ACC112 (cell line): ENCODE measurements around the gene CCDC88A.
"Not testable (repeated sequence)": the region's sequence is repeated elsewhere in the genome, so short reads cannot be mapped to it uniquely, and the experiment has no call there.

Experiments used
- H2AFZ ChIP-seq: fragments of 200-600 bp; sonication (generic); one replicate; pipeline ENCODE4 v1.6.0; 2017; ENCODE audit warnings: antibody characterized with exemption, low read length; ENCODE audit not compliant: unreplicated experiment
- H3K27ac ChIP-seq: fragments of 200-600 bp; sonication (generic); 2 replicates; pipeline ENCODE4 v1.5.1; 2014; ENCODE audit warnings: low read depth, mild to moderate bottlenecking, antibody characterized with exemption, low read length, moderate library complexity
- H3K27me3 ChIP-seq: fragments of 200-600 bp; sonication (generic); 2 replicates; pipeline ENCODE4 v1.6.1; 2014; ENCODE audit warnings: mild to moderate bottlenecking, antibody characterized with exemption, low read length, moderate library complexity, mixed read lengths; ENCODE audit not compliant: insufficient read depth
- H3K36me3 ChIP-seq: fragments of 200-600 bp; sonication (generic); 2 replicates; pipeline ENCODE4 v1.6.1; 2016; ENCODE audit warnings: mild to moderate bottlenecking, antibody characterized with exemption, low read length, moderate library complexity, mixed read lengths; ENCODE audit not compliant: insufficient read depth
- H3K4me1 ChIP-seq: fragments of 200-600 bp; sonication (generic); one replicate; pipeline ENCODE4 v1.6.1; 2016; ENCODE audit warnings: low read length, mixed read lengths; ENCODE audit not compliant: insufficient read depth, unreplicated experiment, control insufficient read depth
- H3K4me3 ChIP-seq: fragments of 200-600 bp; sonication (generic); 2 replicates; pipeline ENCODE4 v1.5.1; 2014; ENCODE audit warnings: mild to moderate bottlenecking, low read depth, low read length
- H3K79me2 ChIP-seq: fragments of 200-600 bp; sonication (generic); one replicate; pipeline ENCODE4 v1.6.0; 2016; ENCODE audit warnings: low read length; ENCODE audit not compliant: control insufficient read depth, unreplicated experiment, insufficient read depth

Gene CCDC88A

DNA sequence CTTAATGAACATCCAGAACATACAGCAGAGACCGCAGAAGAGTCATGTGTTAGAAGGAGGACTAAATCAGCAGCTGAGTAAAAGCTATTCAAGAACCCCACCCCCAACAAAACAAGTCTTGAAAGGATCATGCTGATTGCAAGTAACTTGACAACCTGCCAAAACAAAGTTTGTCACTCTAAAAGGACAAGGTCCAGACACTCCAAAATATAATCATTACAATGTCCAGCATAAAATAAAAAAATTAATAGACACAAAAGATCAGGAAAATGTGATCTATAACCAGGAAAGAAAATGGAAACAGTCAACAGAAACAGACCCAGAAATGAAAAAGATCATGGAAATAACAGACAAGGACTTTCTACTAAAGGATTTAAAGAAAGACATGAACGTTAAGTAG is 28.5 kb downstream of the CCDC88A start:
- H3K79me2 ChIP-seq = peaks cover 22% of the 10 kb centered on the region
- no peak overlapping the region for H3K4me3 ChIP-seq

DNA sequence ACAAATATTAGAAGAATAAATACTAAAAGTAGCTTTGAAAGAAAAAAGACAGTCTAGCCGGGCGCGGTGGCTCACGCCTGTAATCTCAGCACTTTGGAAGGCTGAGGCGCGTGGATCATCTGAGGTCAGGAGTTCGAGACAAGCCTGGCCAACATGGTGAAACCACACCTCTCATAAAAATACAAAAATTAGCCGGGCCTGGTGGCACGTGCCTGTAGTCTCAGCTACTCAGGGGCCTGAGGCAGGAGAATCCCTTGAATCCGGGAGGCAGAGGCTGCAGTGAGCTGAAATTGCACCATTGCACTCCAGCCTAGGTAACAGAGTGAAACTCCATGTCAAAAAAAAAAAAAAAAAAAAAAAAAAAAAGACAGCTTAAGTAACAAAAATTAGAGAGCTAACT is 34.1 kb downstream of the CCDC88A start:
- not testable (repeated sequence) for H3K27me3 ChIP-seq, H3K27ac ChIP-seq, H3K79me2 ChIP-seq, H3K4me3 ChIP-seq, H2AFZ ChIP-seq, H3K4me1 ChIP-seq, H3K36me3 ChIP-seq

More for the DNA sequence above, 28.5 kb downstream of the CCDC88A start:
- Histone ChIP-seq H3K4me1 (no peaks in the 10 kb centered on the region), H3K36me3 (peaks cover 5% of the 10 kb centered on the region), H3K27ac (no peak overlapping the region), H3K27me3 (no peaks in the 10 kb centered on the region), H2AFZ (no peak overlapping the region)

DNA sequence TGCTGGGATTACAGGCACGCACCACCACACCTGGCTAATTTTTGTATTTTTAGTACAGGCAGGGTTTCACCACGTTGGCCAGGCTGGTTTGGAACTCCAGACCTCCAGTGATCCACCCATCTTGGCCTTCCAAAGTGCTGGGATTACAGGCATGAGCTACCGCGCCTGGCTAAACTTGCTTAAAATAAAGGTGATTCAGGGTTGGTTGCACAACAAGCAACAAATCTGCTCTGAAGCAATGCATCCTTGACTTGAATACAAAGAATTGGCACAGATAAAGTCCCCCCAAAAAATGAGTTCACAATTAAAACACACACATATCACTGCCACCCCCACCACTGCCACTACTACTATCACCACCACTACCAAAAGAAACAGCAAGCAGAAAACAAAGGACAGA is 34.9 kb downstream of the CCDC88A start:
- Histone ChIP-seq H3K27ac (no peak overlapping the region), H3K36me3 (no peaks in the 10 kb centered on the region), H3K4me3 (no peak overlapping the region), H3K79me2 (peaks cover 2% of the 10 kb centered on the region), H3K4me1 (no peaks in the 10 kb centered on the region), H3K27me3 (no peaks in the 10 kb centered on the region), H2AFZ (no peak overlapping the region)

DNA sequence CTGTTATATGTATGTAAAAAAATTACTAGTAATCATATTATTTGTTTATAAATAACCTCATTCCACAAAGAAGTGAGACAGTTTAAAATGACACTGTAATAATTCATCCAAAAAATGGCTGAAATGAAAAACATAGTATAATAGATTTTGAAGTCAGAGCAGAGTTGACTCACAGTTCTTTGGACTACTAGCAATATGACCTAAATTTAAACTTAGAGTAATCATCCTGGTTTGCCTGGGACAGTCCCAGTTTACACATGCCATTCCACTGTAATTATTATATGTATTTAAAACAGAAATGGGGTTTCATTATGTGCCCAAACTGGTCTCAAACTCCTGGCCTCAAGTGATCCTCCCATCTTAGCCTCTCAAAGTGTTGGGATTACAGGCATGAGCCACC is 48.3 kb downstream of the CCDC88A start:
- Histone ChIP-seq H3K79me2 (no peaks in the 10 kb centered on the region), H3K4me3 (no peak overlapping the region), H3K36me3 (peaks cover 3% of the 10 kb centered on the region; the same call in 1 of the 2 replicates), H3K27me3 (no peaks in the 10 kb centered on the region), H3K27ac (no peak overlapping the region), H3K4me1 (no peaks in the 10 kb centered on the region), H2AFZ (no peak overlapping the region)

DNA sequence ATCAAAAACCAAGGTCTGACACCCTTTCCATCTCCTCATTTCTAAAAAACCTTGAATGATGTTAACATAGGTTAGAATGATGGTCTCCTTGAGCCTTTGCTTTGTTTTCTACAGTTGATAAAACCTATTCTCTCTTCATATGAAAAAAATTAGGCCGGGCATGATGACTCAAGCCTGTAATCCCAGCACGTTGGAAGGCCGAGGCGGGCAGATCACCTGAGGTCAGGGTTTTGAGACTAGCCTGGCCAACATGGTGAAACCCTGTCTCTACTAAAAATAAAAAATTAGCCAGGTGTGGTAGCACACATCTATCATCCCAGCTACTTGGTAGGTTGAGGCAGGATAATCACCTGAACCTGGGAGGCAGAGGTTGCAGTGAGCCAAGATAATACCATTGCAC is 49.4 kb downstream of the CCDC88A start:
- Histone ChIP-seq H3K4me1 (peaks cover 4% of the 10 kb centered on the region), H2AFZ (no peak overlapping the region), H3K4me3 (no peak overlapping the region), H3K36me3 (no peaks in the 10 kb centered on the region), H3K27ac (no peak overlapping the region), H3K27me3 (no peaks in the 10 kb centered on the region), H3K79me2 (no peaks in the 10 kb centered on the region)

DNA sequence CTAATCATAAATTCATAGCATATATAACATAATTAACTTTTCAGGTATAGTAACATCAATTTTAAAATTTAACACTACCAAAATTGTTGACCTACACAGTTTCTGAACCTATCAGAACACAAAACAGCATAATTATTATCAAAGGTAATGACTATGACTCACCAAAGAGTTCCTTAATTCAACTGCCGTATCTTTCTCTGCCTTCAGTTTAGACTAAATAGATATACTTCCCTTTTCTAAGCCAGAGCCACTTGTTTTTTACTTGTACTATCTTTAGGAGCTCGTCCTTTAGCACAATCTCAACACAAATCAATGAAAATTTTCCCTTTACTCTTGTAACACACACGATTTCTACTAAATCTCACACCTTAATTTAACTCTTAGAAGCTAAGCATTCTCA is 54.4 kb downstream of the CCDC88A start:
- Histone ChIP-seq H3K4me3 (no peak overlapping the region), H2AFZ (no peak overlapping the region), H3K27me3 (no peaks in the 10 kb centered on the region), H3K27ac (no peak overlapping the region), H3K36me3 (peaks cover 3% of the 10 kb centered on the region; the same call in 1 of the 2 replicates), H3K79me2 (no peaks in the 10 kb centered on the region), H3K4me1 (peaks cover 17% of the 10 kb centered on the region)

DNA sequence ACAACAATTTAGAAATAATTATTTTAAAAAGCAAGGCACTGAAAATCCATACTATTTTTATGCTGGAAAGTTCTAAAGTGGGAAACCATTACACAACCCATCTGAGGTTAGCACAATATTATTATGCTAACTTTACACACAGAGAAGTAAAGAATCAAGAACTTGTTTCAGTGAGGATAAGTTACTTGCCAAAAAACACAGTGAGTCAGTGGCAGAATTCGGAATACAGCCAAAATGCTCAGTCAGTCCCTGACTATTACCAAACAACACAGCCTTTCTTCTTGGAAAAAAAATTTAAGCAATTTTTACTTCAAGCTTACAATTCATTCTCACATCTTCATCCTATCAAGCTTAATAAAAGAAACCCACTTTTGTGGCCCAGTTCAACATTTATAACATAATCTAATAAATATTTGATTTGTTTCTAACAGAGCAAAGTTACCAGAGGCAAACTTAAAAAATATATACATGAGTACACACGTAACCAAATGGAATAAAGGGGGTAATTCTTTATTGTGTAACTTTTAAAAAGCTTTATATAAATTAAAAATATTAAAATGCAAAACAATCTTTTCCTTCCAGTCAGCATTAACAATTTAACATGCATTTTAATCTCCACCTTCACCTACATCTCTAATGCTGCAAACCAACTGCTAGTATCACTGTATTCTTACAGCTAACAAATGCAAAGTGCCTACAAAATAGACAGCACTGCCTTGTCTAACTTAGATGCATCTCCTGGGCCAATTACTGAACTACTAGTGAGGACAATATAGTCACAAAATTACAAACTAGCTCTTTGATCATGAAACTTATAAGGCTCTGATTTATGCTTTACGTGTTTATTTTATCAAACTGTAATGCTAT is 55.2 kb downstream of the CCDC88A start:
- no peak overlapping the region for H3K4me3 ChIP-seq
- no peaks in the 10 kb centered on the region for H3K27me3 ChIP-seq
- H2AFZ ChIP-seq = no peak overlapping the region
- H3K79me2 ChIP-seq = no peaks in the 10 kb centered on the region
- peaks cover 3% of the 10 kb centered on the region; the same call in 1 of the 2 replicates for H3K36me3 ChIP-seq
- 0 out of 2 replicates have a peak overlapping the region, but pooled peaks have one; percentile 6 for H3K27ac ChIP-seq
- H3K4me1 ChIP-seq = peaks cover 17% of the 10 kb centered on the region

DNA sequence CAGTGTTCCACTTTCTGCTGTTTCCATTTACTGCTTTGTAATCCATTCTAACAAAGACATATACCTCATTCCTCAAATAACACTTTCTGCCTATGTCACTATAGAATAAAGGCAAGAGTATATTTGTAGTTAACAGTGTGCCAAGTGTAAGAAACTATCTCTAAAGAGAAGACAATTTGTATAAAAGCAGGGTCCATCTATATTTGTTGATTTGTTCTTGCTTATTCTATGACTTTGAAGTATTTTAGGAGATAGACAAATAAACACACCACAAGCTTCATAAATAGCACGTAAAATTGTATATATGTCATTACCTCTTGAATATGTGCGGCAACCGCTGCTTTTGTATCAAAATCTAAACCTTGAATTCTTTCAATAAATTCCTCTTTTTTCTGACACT is 56.0 kb downstream of the CCDC88A start:
- no peaks in the 10 kb centered on the region for H3K79me2 ChIP-seq
- H2AFZ ChIP-seq = no peak overlapping the region
- no peak overlapping the region for H3K27ac ChIP-seq
- H3K4me3 ChIP-seq = no peak overlapping the region
- H3K4me1 ChIP-seq = peaks cover 17% of the 10 kb centered on the region
- H3K27me3 ChIP-seq = no peaks in the 10 kb centered on the region
- peaks cover 3% of the 10 kb centered on the region; the same call in 1 of the 2 replicates for H3K36me3 ChIP-seq

DNA sequence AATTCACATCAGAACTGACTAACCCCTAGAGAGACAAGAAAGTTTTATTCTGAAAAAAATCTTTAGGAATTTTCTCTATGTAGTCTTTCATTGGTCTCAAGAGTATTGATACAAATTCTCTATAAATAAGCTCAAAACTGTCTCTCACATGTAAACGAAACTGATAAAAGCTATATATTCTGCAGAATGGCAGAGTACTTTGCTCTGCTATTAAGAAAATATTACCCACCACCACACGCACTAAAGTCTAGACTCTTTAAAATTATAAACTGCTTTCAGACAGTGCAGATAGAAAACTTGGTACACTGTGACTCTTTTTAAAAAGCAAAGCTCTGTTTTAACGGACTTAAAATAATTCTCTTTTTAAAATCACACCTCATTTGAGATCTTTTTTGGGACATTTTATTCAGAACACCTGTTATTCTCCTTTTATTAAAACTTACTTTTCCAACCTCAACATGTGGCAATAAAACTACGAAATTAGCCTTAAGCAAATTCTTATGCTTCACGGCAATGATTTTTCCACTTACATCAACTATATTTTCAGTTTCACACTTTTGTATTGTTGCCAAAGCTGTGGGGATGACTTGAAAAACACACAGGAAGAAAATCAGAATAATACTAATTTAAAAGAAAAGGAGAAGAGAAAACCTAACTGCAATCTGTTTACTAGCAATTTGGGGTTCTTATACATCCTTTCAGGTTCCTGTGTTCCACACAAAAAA is 58.0 kb downstream of the CCDC88A start:
- Histone ChIP-seq H2AFZ (no peak overlapping the region), H3K27ac (no peak overlapping the region), H3K36me3 (peaks cover 3% of the 10 kb centered on the region; the same call in 1 of the 2 replicates)

DNA sequence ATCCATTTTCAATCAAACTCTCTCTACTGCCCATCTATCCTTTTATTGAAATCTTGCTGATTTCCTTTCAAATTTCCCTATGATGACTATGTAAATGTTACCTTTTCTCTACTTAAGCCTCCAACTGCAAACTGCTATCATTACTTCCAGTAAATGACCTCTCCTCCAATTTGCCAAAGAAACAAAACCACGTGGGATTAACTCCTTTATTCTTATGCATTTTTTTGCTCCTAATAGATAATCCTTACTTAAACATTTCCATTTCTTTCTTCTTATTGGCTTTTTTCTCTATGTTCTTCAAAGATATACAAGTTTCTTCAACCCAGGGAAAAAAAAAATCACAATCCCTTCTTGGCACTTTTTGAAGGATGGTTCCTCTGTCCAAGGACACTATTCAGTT is 61.2 kb downstream of the CCDC88A start:
- Histone ChIP-seq H3K36me3 (peaks cover 18% of the 10 kb centered on the region), H3K4me1 (peaks cover 10% of the 10 kb centered on the region), H3K79me2 (no peaks in the 10 kb centered on the region), H2AFZ (no peak overlapping the region), H3K4me3 (no peak overlapping the region), H3K27ac (no peak overlapping the region), H3K27me3 (no peaks in the 10 kb centered on the region)

More for the DNA sequence above, 58.0 kb downstream of the CCDC88A start:
- Histone ChIP-seq H3K79me2 (no peaks in the 10 kb centered on the region), H3K4me3 (no peak overlapping the region), H3K4me1 (peaks cover 26% of the 10 kb centered on the region), H3K27me3 (no peaks in the 10 kb centered on the region)
